NCI-H345 (cell line): ENCODE measurements around the gene AACS.
"Not testable (repeated sequence)": the region's sequence is repeated elsewhere in the genome, so short reads cannot be mapped to it uniquely, and the experiment has no call there.

Source experiments
- DNase-seq: peaks from one replicate; lab custom pipeline; 2025; lab: John Stamatoyannopoulos, UW

The AACS gene

GRCh38 chr12:125124320-125124966 lies 59.2 kb downstream of the AACS start:
- no peak for DNase-seq

GRCh38 chr12:125125271-125125670 lies 60.0 kb downstream of the AACS start:
- DNase-seq, result no peak

- DNase-seq, result peak; percentile 5
These were observed 63.4 kb downstream of the AACS start for GRCh38 chr12:125128439-125129178.

- DNase-seq, result no peak
These were observed 63.9 kb downstream of the AACS start for GRCh38 chr12:125129179-125129571.

GRCh38 chr12:125129591-125130255 lies 64.5 kb downstream of the AACS start:
- DNase-seq, result no peak

- DNase-seq, result no peak
These were observed 66.7 kb downstream of the AACS start for GRCh38 chr12:125131958-125132357.

- no peak for DNase-seq
These were observed 67.6 kb downstream of the AACS start for GRCh38 chr12:125132698-125133400.

GRCh38 chr12:125133616-125134015 lies 68.4 kb downstream of the AACS start:
- DNase-seq, result no peak

GRCh38 chr12:125134576-125134975 lies 69.3 kb downstream of the AACS start:
- no peak for DNase-seq

GRCh38 chr12:125135906-125136305 lies 70.7 kb downstream of the AACS start:
- no peak for DNase-seq

- no peak for DNase-seq
These were observed 71.5 kb downstream of the AACS start for GRCh38 chr12:125136702-125137101.

- DNase-seq, result no peak
These were observed 72.6 kb downstream of the AACS start for GRCh38 chr12:125137766-125138344.

GRCh38 chr12:125140279-125141209 lies 75.3 kb downstream of the AACS start:
- no peak for DNase-seq

GRCh38 chr12:125141210-125141573 lies 76.0 kb downstream of the AACS start:
- not testable (repeated sequence) for DNase-seq

- DNase-seq, result no peak
These were observed 77.4 kb downstream of the AACS start for GRCh38 chr12:125142601-125143000.

GRCh38 chr12:125143491-125143890 lies 78.3 kb downstream of the AACS start:
- no peak for DNase-seq

- no peak for DNase-seq
These were observed 80.0 kb downstream of the AACS start for GRCh38 chr12:125145196-125145595.

- no peak for DNase-seq
These were observed 83.1 kb downstream of the AACS start for GRCh38 chr12:125148316-125148715.

- DNase-seq, result no peak
These were observed 84.2 kb downstream of the AACS start for GRCh38 chr12:125149160-125150108.

- DNase-seq, result no peak
These were observed 86.0 kb downstream of the AACS start for GRCh38 chr12:125151284-125151683.
